CD4-positive, alpha-beta T cell (primary cell): ENCODE data around the gene SPRR1A. TPM values are rescaled to one million over a fixed set of nuclear protein-coding genes. Genes with fewer than 3 reads are reported as not detected.

Experiments used
- ATAC-seq: fragments of 200-7000 bp; cut with Tn5 transposase; one replicate; pipeline ENCODE4 v1.10.0; 2022; ENCODE audit warnings: mild to moderate bottlenecking; ENCODE audit not compliant: poor library complexity
- CTCF ChIA-PET: fragments of 350-600 bp; sonication (Branson Sonifier 250); formaldehyde crosslinking; loops from one replicate; lab custom pipeline; 2021; ENCODE audit warnings: antibody characterized with exemption, inconsistent platforms; lab: Charles Lee
- POLR2A ChIA-PET: fragments of 350-600 bp; sonication (Branson Sonifier 250); formaldehyde crosslinking; loops from one replicate; lab custom pipeline; 2021; ENCODE audit warnings: antibody characterized with exemption, inconsistent platforms; lab: Charles Lee
- DNase-seq, 14 experiments: peaks; one replicate each; pipeline ENCODE4 v3.0.0-alpha.2; 2013 to 2020; ENCODE audit warnings: mixed read lengths in 2 of 14
- H3K27ac ChIP-seq, 2 donors: one replicate each; pipeline versions ENCODE4 v1.5.1 to v1.7.0; 2013; ENCODE audit warnings: low read length in 2 of 2, low read depth in 1 of 2, mild to moderate bottlenecking in 1 of 2
- H3K27me3 ChIP-seq, 2 experiments: 1 replicate in 1 of 2; 2 replicates in 1 of 2; pipeline versions ENCODE4 v1.6.1 to v1.7.0; 2013; ENCODE audit warnings: low read length in 2 of 2, control low read depth in 1 of 2, mild to moderate bottlenecking in 1 of 2, moderate library complexity in 1 of 2; ENCODE audit not compliant: insufficient read depth in 2 of 2, control insufficient read depth in 1 of 2
- H3K36me3 ChIP-seq: one replicate; pipeline ENCODE4 v1.6.1; 2013; ENCODE audit warnings: low read length, control low read depth; ENCODE audit not compliant: insufficient read depth
- H3K4me1 ChIP-seq: one replicate; pipeline ENCODE4 v1.6.1; 2013; ENCODE audit warnings: low read length, control low read depth; ENCODE audit not compliant: insufficient read depth
- H3K4me3 ChIP-seq: one replicate; pipeline ENCODE4 v1.5.1; 2013; ENCODE audit warnings: mild to moderate bottlenecking, low read length, moderate library complexity
- H3K9me3 ChIP-seq, 2 experiments: 1 replicate in 1 of 2; 2 replicates in 1 of 2; pipeline versions ENCODE4 v1.6.1 to v1.7.0; 2013; ENCODE audit warnings: low read length in 2 of 2, mild to moderate bottlenecking in 2 of 2, control low read depth in 1 of 2, moderate library complexity in 1 of 2; ENCODE audit not compliant: control insufficient read depth in 1 of 2, insufficient read depth in 1 of 2
- H3K27ac Mint-ChIP-seq: one replicate; pipeline ENCODE4 v1.8.0; 2020; ENCODE audit warnings: mixed read lengths
- H3K27me3 Mint-ChIP-seq: one replicate; pipeline ENCODE4 v1.8.0; 2021; ENCODE audit warnings: mixed read lengths
- H3K36me3 Mint-ChIP-seq: one replicate; pipeline ENCODE4 v1.8.0; 2021; ENCODE audit warnings: low read depth, mixed read lengths
- H3K4me1 Mint-ChIP-seq: one replicate; pipeline ENCODE4 v1.8.0; 2021; ENCODE audit warnings: low read depth, mixed read lengths
- H3K4me3 Mint-ChIP-seq: one replicate; pipeline ENCODE4 v1.8.0; 2020; ENCODE audit warnings: mild to moderate bottlenecking, mixed read lengths
- H3K9me3 Mint-ChIP-seq: one replicate; pipeline ENCODE4 v1.8.0; 2020; ENCODE audit warnings: mixed read lengths
- CTCF ChIP-seq: fragments of 200-600 bp; IDR thresholded peaks from one replicate; pipeline ENCODE4 v1.8.0; 2022; ENCODE audit warnings: antibody characterized with exemption, mild to moderate bottlenecking
- intact Hi-C, 2 experiments: fragments of 100-400 bp; cut with DNase I in 1 of 2; cut with micrococcal nuclease in 1 of 2; formaldehyde crosslinking; loops; one replicate each; pipeline versions ENCODE4 v1.15.1 to v1.9.0; 2023 to 2025; cut with DNase I, micrococcal nuclease
- total RNA-seq, 174 experiments: library from RNA in 2 of 174; stranded (reverse) in 2 of 174; gene quantifications; one replicate each; pipeline ENCODE4 v1.2.3 and lab custom pipeline; 2021 to 2026

SPRR1A gene
- total RNA-seq, 2 experiments from 2014 or later = not detected

- no peak for ATAC-seq
- Mint-ChIP-seq H3K4me3 (no peak overlapping the region), H3K4me1 (no peaks in the 10 kb centered on the region), H3K36me3 (no peaks in the 10 kb centered on the region), H3K27me3 (peaks cover 66% of the 10 kb centered on the region), H3K27ac (no peak overlapping the region), H3K9me3 (peaks cover 5% of the 10 kb centered on the region)
- DNase-seq = no peak
- Histone ChIP-seq H3K27me3 (peaks cover 0 to 7% of the 10 kb centered on the region in 2 experiments), H3K36me3 (no peaks in the 10 kb centered on the region), H3K4me1 (no peaks in the 10 kb centered on the region), H3K27ac (no peak overlapping the region), H3K4me3 (no peak overlapping the region), H3K9me3 (no peaks in the 10 kb centered on the region)
- ChIA-PET CTCF (no interaction called here), POLR2A (no interaction called here)
- TF ChIP-seq CTCF = no peak
- intact Hi-C loops = no loop called here
Observed at GRCh38 chr1:153023109-153023508, 39.2 kb downstream of the SPRR1A start.

- no peaks in the 10 kb centered on the region for H3K4me1 ChIP-seq
- ATAC-seq (no peak), DNase-seq (no peak)
- no peak overlapping the region for H3K27ac ChIP-seq
- peaks cover 3% of the 10 kb centered on the region for H3K9me3 Mint-ChIP-seq
- H3K27ac Mint-ChIP-seq = no peak overlapping the region
- ChIA-PET CTCF (no interaction called here), POLR2A (no interaction called here)
- no peaks in the 10 kb centered on the region for H3K27me3 ChIP-seq
- H3K36me3 Mint-ChIP-seq = no peaks in the 10 kb centered on the region
- no peaks in the 10 kb centered on the region for H3K36me3 ChIP-seq
- H3K4me3 ChIP-seq = no peak overlapping the region
- no peaks in the 10 kb centered on the region for H3K4me1 Mint-ChIP-seq
- H3K27me3 Mint-ChIP-seq = peaks cover 64% of the 10 kb centered on the region
- no peaks in the 10 kb centered on the region for H3K9me3 ChIP-seq
- intact Hi-C loops = no loop called here
- no peak overlapping the region for H3K4me3 Mint-ChIP-seq
- no peak for TF ChIP-seq CTCF
Observed at GRCh38 chr1:153024413-153024812, 40.5 kb downstream of the SPRR1A start.

GRCh38 chr1:153025797-153026196, 41.9 kb downstream of the SPRR1A start:
- no peak for DNase-seq
- Histone ChIP-seq H3K36me3 (no peaks in the 10 kb centered on the region), H3K27me3 (no peaks in the 10 kb centered on the region), H3K9me3 (no peaks in the 10 kb centered on the region), H3K4me3 (no peak overlapping the region), H3K4me1 (no peaks in the 10 kb centered on the region), H3K27ac (no peak overlapping the region)
- intact Hi-C loops = no loop called here
- Mint-ChIP-seq H3K4me1 (no peaks in the 10 kb centered on the region), H3K27ac (no peak overlapping the region), H3K36me3 (no peaks in the 10 kb centered on the region), H3K4me3 (no peak overlapping the region), H3K9me3 (no peaks in the 10 kb centered on the region), H3K27me3 (peaks cover 53% of the 10 kb centered on the region)
- ChIA-PET CTCF (no interaction called here), POLR2A (no interaction called here)
- ATAC-seq = no peak
- TF ChIP-seq CTCF = no peak
